ACC112 (cell line): ENCODE measurements around the gene NR1H3.
A peak's percentile ranks its signal among the peaks of the same experiment; 100 is the strongest.
"Not testable (repeated sequence)": the region's sequence is repeated elsewhere in the genome, so short reads cannot be mapped to it uniquely, and the experiment has no call there.

Experiments
- H2AFZ ChIP-seq: fragments of 200-600 bp; sonication (generic); one replicate; pipeline ENCODE4 v1.6.0; 2017; ENCODE audit warnings: antibody characterized with exemption, low read length; ENCODE audit not compliant: unreplicated experiment
- H3K27ac ChIP-seq: fragments of 200-600 bp; sonication (generic); 2 replicates; pipeline ENCODE4 v1.5.1; 2014; ENCODE audit warnings: low read depth, mild to moderate bottlenecking, antibody characterized with exemption, low read length, moderate library complexity
- H3K27me3 ChIP-seq: fragments of 200-600 bp; sonication (generic); 2 replicates; pipeline ENCODE4 v1.6.1; 2014; ENCODE audit warnings: mild to moderate bottlenecking, antibody characterized with exemption, low read length, moderate library complexity, mixed read lengths; ENCODE audit not compliant: insufficient read depth
- H3K36me3 ChIP-seq: fragments of 200-600 bp; sonication (generic); 2 replicates; pipeline ENCODE4 v1.6.1; 2016; ENCODE audit warnings: mild to moderate bottlenecking, antibody characterized with exemption, low read length, moderate library complexity, mixed read lengths; ENCODE audit not compliant: insufficient read depth
- H3K4me1 ChIP-seq: fragments of 200-600 bp; sonication (generic); one replicate; pipeline ENCODE4 v1.6.1; 2016; ENCODE audit warnings: low read length, mixed read lengths; ENCODE audit not compliant: insufficient read depth, unreplicated experiment, control insufficient read depth
- H3K4me3 ChIP-seq: fragments of 200-600 bp; sonication (generic); 2 replicates; pipeline ENCODE4 v1.5.1; 2014; ENCODE audit warnings: mild to moderate bottlenecking, low read depth, low read length
- H3K79me2 ChIP-seq: fragments of 200-600 bp; sonication (generic); one replicate; pipeline ENCODE4 v1.6.0; 2016; ENCODE audit warnings: low read length; ENCODE audit not compliant: control insufficient read depth, unreplicated experiment, insufficient read depth

The NR1H3 gene

GRCh38 chr11:47257517-47258316 is at the start of gene NR1H3:
NR1H3 (plus strand) TSS chr11:47257996; CDS start chr11:47259217, 1,221 bp downstream.
- Histone ChIP-seq H3K27ac (peak within 1 kb of the TSS; percentile 25), H3K4me1 (peaks cover 42% of the 10 kb centered on the region), H3K4me3 (peak within 1 kb of the TSS; percentile 71)

DNA sequence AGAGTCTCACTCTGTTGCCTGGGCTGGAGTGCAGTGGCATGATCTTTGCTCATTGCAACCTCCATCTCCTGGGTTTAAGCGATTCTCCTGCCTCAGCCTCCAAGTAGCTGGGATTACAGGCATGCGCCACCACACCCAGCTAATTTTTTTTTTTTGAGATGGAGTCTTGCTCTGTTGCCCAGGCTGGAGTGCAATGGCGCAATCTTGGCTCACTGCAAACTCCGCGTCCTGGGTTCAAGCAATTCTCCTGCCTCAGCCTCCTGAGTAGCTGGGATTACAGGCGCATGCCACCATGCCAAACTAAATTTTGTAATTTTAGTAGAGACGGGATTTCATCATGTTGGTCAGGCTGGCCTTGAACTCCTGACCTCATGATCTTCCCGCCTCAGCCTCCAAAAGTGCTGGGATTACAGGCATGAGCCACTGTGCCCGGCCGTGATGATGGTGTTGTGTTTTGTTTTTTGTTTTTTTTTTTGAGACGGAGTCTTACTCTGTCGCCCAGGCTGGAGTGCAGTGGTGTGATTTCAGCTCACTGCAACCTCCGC is 49.7 kb upstream of the NR1H3 start:
- H2AFZ ChIP-seq, H3K27me3 ChIP-seq, H3K36me3 ChIP-seq, H3K79me2 ChIP-seq, H3K27ac ChIP-seq, H3K4me3 ChIP-seq: not testable (repeated sequence)
- peaks cover 13% of the 10 kb centered on the region for H3K4me1 ChIP-seq

More at GRCh38 chr11:47257517-47258316, at the start of gene NR1H3:
- Histone ChIP-seq H3K27me3 (no peaks in the 10 kb centered on the region), H3K79me2 (no peaks in the 10 kb centered on the region), H2AFZ (peak within 1 kb of the TSS; percentile 6), H3K36me3 (no peaks in the 10 kb centered on the region)

GRCh38 chr11:47208628-47209027 is 49.2 kb upstream of the NR1H3 start:
- H3K4me1 ChIP-seq: peaks cover 13% of the 10 kb centered on the region
- H3K27me3 ChIP-seq: no peaks in the 10 kb centered on the region
- no peak overlapping the region for H3K27ac ChIP-seq
- no peak overlapping the region for H2AFZ ChIP-seq
- H3K4me3 ChIP-seq: no peak overlapping the region
- no peaks in the 10 kb centered on the region for H3K36me3 ChIP-seq
- no peaks in the 10 kb centered on the region for H3K79me2 ChIP-seq

GRCh38 chr11:47212938-47213337 is 44.9 kb upstream of the NR1H3 start:
- Histone ChIP-seq H2AFZ (no peak overlapping the region), H3K79me2 (peaks cover 16% of the 10 kb centered on the region), H3K4me1 (peaks cover 8% of the 10 kb centered on the region), H3K4me3 (no peak overlapping the region), H3K36me3 (no peaks in the 10 kb centered on the region), H3K27me3 (no peaks in the 10 kb centered on the region), H3K27ac (no peak overlapping the region)

DNA sequence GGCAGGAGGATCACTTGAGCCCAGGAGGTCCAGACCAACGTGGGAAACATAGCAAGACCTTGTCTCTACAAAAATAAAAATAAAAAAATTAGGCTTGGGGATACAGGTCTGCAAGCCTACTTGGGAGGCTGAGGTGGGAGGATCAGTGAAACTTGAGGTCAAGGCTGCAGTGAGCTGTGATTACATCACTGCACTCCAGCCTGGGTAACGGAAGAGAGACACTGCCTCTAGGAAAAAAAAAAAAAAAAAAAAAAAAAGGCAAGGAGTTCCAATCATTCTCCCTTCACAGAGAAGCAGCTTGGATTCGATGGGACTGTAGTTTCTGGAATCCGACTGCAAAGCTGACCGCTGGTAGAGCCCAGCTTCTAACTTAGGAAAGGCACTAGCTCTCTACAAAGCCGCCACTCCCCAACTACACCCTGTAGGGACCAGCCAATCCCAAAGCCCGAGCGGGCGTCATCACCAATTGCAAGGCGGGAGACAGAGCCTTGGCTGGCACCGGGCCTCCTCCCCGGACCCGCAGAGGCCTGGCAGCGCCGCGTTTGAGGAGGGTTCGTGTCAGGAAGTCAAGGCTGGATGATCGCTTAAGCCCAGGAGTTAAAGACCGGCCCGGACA is 43.7 kb upstream of the NR1H3 start:
- Histone ChIP-seq H3K79me2 (peaks cover 23% of the 10 kb centered on the region), H3K27ac (peak overlapping the region; percentile 76), H3K4me1 (peaks cover 13% of the 10 kb centered on the region), H3K27me3 (no peaks in the 10 kb centered on the region), H3K36me3 (no peaks in the 10 kb centered on the region), H3K4me3 (peak overlapping the region; percentile 95), H2AFZ (peak overlapping the region; percentile 74)

GRCh38 chr11:47215366-47215910 is 42.4 kb upstream of the NR1H3 start:
- H3K27ac ChIP-seq: peak overlapping the region; percentile 91
- H2AFZ ChIP-seq: peak overlapping the region; percentile 51
- no peaks in the 10 kb centered on the region for H3K27me3 ChIP-seq
- peak overlapping the region; percentile 95 for H3K4me3 ChIP-seq
- peaks cover 4% of the 10 kb centered on the region; the same call in 1 of the 2 replicates for H3K36me3 ChIP-seq
- peaks cover 23% of the 10 kb centered on the region for H3K4me1 ChIP-seq
- H3K79me2 ChIP-seq: peaks cover 23% of the 10 kb centered on the region

- H2AFZ ChIP-seq: no peak overlapping the region
- peak overlapping the region; percentile 91 for H3K27ac ChIP-seq
- H3K36me3 ChIP-seq: peaks cover 4% of the 10 kb centered on the region; the same call in 1 of the 2 replicates
- peaks cover 31% of the 10 kb centered on the region for H3K4me1 ChIP-seq
- H3K27me3 ChIP-seq: no peaks in the 10 kb centered on the region
- peaks cover 23% of the 10 kb centered on the region for H3K79me2 ChIP-seq
- H3K4me3 ChIP-seq: peak overlapping the region; percentile 95
Measured at GRCh38 chr11:47216121-47216798, 41.5 kb upstream of the NR1H3 start.

GRCh38 chr11:47220401-47220821 is 37.4 kb upstream of the NR1H3 start:
- H3K79me2 ChIP-seq: peaks cover 18% of the 10 kb centered on the region
- H3K27me3 ChIP-seq: no peaks in the 10 kb centered on the region
- H3K36me3 ChIP-seq: peaks cover 10% of the 10 kb centered on the region; the same call in 1 of the 2 replicates
- H2AFZ ChIP-seq: no peak overlapping the region
- H3K27ac ChIP-seq: peak overlapping the region; percentile 64
- no peak overlapping the region for H3K4me3 ChIP-seq
- peaks cover 33% of the 10 kb centered on the region for H3K4me1 ChIP-seq

GRCh38 chr11:47222696-47223095 is 35.1 kb upstream of the NR1H3 start:
- no peak overlapping the region for H2AFZ ChIP-seq
- H3K36me3 ChIP-seq: peaks cover 14% of the 10 kb centered on the region; the same call in 1 of the 2 replicates
- peaks cover 9% of the 10 kb centered on the region for H3K79me2 ChIP-seq
- H3K4me3 ChIP-seq: no peak overlapping the region
- peaks cover 27% of the 10 kb centered on the region for H3K4me1 ChIP-seq
- no peak overlapping the region for H3K27ac ChIP-seq
- H3K27me3 ChIP-seq: no peaks in the 10 kb centered on the region
